Keratinocyte (primary cell): Measurements from ENCODE around the gene SANBR. TPM values are rescaled to one million over a fixed set of nuclear protein-coding genes. Genes with fewer than 3 reads are reported as not detected.

ENCODE experiments used
- DNase-seq: peaks from one replicate; pipeline ENCODE4 v3.0.0-alpha.2; 2011; ENCODE audit warnings: low read depth, missing footprints, low spot score
- FAIRE-seq: peaks from 2 replicates; lab custom pipeline; 2011; peaks lifted over from hg19 to GRCh38; lab: Jason Lieb, UNC
- H2AFZ ChIP-seq: 2 replicates; pipeline ENCODE4 v1.6.0; 2012; ENCODE audit warnings: low read length, control low read depth, inconsistent platforms; ENCODE audit not compliant: control insufficient read depth
- H3K27ac ChIP-seq: 2 replicates; pipeline ENCODE4 v1.5.1; 2011; ENCODE audit warnings: low read length; ENCODE audit not compliant: control insufficient read depth, insufficient read depth
- H3K27me3 ChIP-seq: 3 replicates; pipeline ENCODE4 v1.6.0; 2011; ENCODE audit warnings: low read length; ENCODE audit not compliant: control insufficient read depth, insufficient read depth; ENCODE audit errors: extremely low read depth
- H3K36me3 ChIP-seq, 2 experiments: 2 replicates in 1 of 2; 3 replicates in 1 of 2; pipeline ENCODE4 v1.5.1; 2011; ENCODE audit warnings: low read length in 2 of 2, mild to moderate bottlenecking in 1 of 2; ENCODE audit not compliant: control insufficient read depth in 2 of 2, insufficient read depth in 2 of 2; ENCODE audit errors: extremely low read depth in 1 of 2
- H3K4me1 ChIP-seq: 3 replicates; pipeline ENCODE4 v1.5.1; 2011; ENCODE audit warnings: low read length; ENCODE audit not compliant: control insufficient read depth, insufficient read depth; ENCODE audit errors: extremely low read depth
- H3K4me2 ChIP-seq: 3 replicates; pipeline ENCODE4 v1.6.0; 2011; ENCODE audit warnings: low read depth, low read length; ENCODE audit not compliant: control insufficient read depth, insufficient read depth; ENCODE audit errors: extremely low read depth
- H3K4me3 ChIP-seq, 3 experiments: fragments of 200-600 bp in 1 of 3; sonication (generic) in 1 of 3; 2 replicates in 2 of 3; 3 replicates in 1 of 3; pipeline ENCODE4 v1.5.1; 2011 to 2016; ENCODE audit warnings: low read length in 3 of 3, mild to moderate bottlenecking in 3 of 3, control low read depth in 2 of 3, inconsistent platforms in 1 of 3, low read depth in 1 of 3, mixed read lengths in 1 of 3, mixed run types in 1 of 3, moderate library complexity in 1 of 3; ENCODE audit not compliant: control insufficient read depth in 2 of 3, insufficient read depth in 2 of 3; ENCODE audit errors: extremely low read depth in 1 of 3
- H3K79me2 ChIP-seq: 2 replicates; pipeline ENCODE4 v1.6.0; 2012; ENCODE audit warnings: low read length; ENCODE audit not compliant: control insufficient read depth, insufficient read depth
- H3K9ac ChIP-seq: 3 replicates; pipeline ENCODE4 v1.6.0; 2011; ENCODE audit warnings: low read length; ENCODE audit not compliant: control insufficient read depth, insufficient read depth; ENCODE audit errors: extremely low read depth
- H3K9me1 ChIP-seq: 3 replicates; pipeline ENCODE4 v1.6.0; 2011; ENCODE audit warnings: low read length; ENCODE audit not compliant: control insufficient read depth, insufficient read depth; ENCODE audit errors: extremely low read depth
- H3K9me3 ChIP-seq: 2 replicates; pipeline ENCODE4 v1.5.1; 2012; ENCODE audit warnings: low read depth, low read length; ENCODE audit not compliant: control insufficient read depth
- H4K20me1 ChIP-seq: 3 replicates; pipeline ENCODE4 v1.6.0; 2011; ENCODE audit warnings: low read length; ENCODE audit not compliant: control insufficient read depth, insufficient read depth; ENCODE audit errors: extremely low read depth
- CTCF ChIP-seq, 3 experiments: IDR thresholded peaks in 1 of 3; conservative IDR thresholded peaks in 1 of 3; optimal IDR thresholded peaks in 1 of 3; 2 replicates in 2 of 3; 3 replicates in 1 of 3; pipeline versions ENCODE3 to v1.5.1; 2011; ENCODE audit warnings: low read length in 3 of 3, mild to moderate bottlenecking in 3 of 3, moderate library complexity in 2 of 3, control low read depth in 1 of 3, inconsistent platforms in 1 of 3; ENCODE audit not compliant: insufficient read depth in 2 of 3; ENCODE audit errors: extremely low read depth in 1 of 3
- EZH2 ChIP-seq: IDR thresholded peaks from one replicate; pipeline ENCODE4 v1.6.1; 2012; ENCODE audit warnings: inconsistent platforms, mild to moderate bottlenecking, low read length, moderate library complexity
- dilution Hi-C: fragments of 300-500 bp; cut with MboI; formaldehyde crosslinking; loops from one replicate; pipeline ENCODE4 v1.7.0; 2020; ENCODE audit warnings: low sequenced_read_pairs; ENCODE audit not compliant: extremely low pct_ligation_motif_present
- polyA plus RNA-seq, 5 experiments: library from polyadenylated mRNA; depleted of rRNA in 3 of 5; stranded (reverse) in 3 of 5; stranded (forward) in 1 of 5; unstranded in 1 of 5; fragments of >200 nt; gene quantifications; 1 replicate in 1 of 5; 2 replicates in 3 of 5; 3 replicates in 1 of 5; pipeline versions ENCODE4 v1.2.1 to v1.2.3, GENCODE V29; 2011 to 2012; ENCODE audit warnings: missing spikeins in 2 of 5, low read depth in 1 of 5, low replicate concordance in 1 of 5

SANBR gene
- polyA plus RNA-seq, 1 donor (not counting 4 experiments of a cell fraction or from before 2014, with no cell fraction given): 7.0 TPM

- H3K4me1 ChIP-seq: no peaks in the 10 kb centered on the region
- no peak overlapping the region for H3K9ac ChIP-seq
- dilution Hi-C loops: no loop called here
- DNase-seq (no peak), FAIRE-seq (no peak)
- no peaks in the 10 kb centered on the region for H3K27me3 ChIP-seq
- no peak overlapping the region for H3K27ac ChIP-seq
- no peak for TF ChIP-seq CTCF (optimal IDR thresholded peaks at IDR 0.05 in 1 of 3, IDR thresholded peaks at IDR 0.05 in 1 of 3, conservative IDR thresholded peaks at IDR 0.05 in 1 of 3; ENCODE audit: extremely low read depth in 1 of 3, insufficient read depth in 2 of 3, low read length in 3 of 3)
- no peak for TF ChIP-seq EZH2
- no peak overlapping the region for H3K4me3 ChIP-seq
- H4K20me1 ChIP-seq: no peaks in the 10 kb centered on the region
- H3K36me3 ChIP-seq: no peaks in the 10 kb centered on the region
- H2AFZ ChIP-seq: no peak overlapping the region
- H3K9me3 ChIP-seq: no peaks in the 10 kb centered on the region
- H3K9me1 ChIP-seq: no peaks in the 10 kb centered on the region
- no peaks in the 10 kb centered on the region for H3K79me2 ChIP-seq
- no peak overlapping the region for H3K4me2 ChIP-seq
These were observed 10.1 kb upstream of the SANBR start for GRCh38 chr2:61055557-61055956.

GRCh38 chr2:61057562-61057961 lies 8.1 kb upstream of the SANBR start:
- dilution Hi-C loops: no loop called here
- DNase-seq (no peak), FAIRE-seq (no peak)
- Histone ChIP-seq H3K4me1 (no peaks in the 10 kb centered on the region), H3K27me3 (no peaks in the 10 kb centered on the region), H3K27ac (no peak overlapping the region), H3K4me3 (no peak overlapping the region), H4K20me1 (no peaks in the 10 kb centered on the region), H3K36me3 (no peaks in the 10 kb centered on the region), H3K9ac (no peak overlapping the region), H3K9me1 (no peaks in the 10 kb centered on the region), H3K9me3 (no peaks in the 10 kb centered on the region), H3K4me2 (no peak overlapping the region), H3K79me2 (no peaks in the 10 kb centered on the region), H2AFZ (no peak overlapping the region)
- TF ChIP-seq EZH2 (no peak), CTCF (optimal IDR thresholded peaks at IDR 0.05 in 1 of 3, IDR thresholded peaks at IDR 0.05 in 1 of 3, conservative IDR thresholded peaks at IDR 0.05 in 1 of 3; ENCODE audit: extremely low read depth in 1 of 3, insufficient read depth in 2 of 3, low read length in 3 of 3) (peak in 1 of 3 experiments; percentile 4)
